ENCODE results near the gene RPS6KA2. TPM values are rescaled to one million over a fixed set of nuclear protein-coding genes. Genes with fewer than 3 reads are reported as not detected.
"Not testable (repeated sequence)": the region's sequence is repeated elsewhere in the genome, so short reads cannot be mapped to it uniquely, and the experiment has no call there.

Gene RPS6KA2
- total RNA-seq, 2 donors from 2014 or later: 78.6 to 131 TPM

GRCh38 chr6:166542580-166542912 lies 84.5 kb downstream of the RPS6KA2 start:
- no peak overlapping the region for H3K27ac ChIP-seq
- H3K9me3 ChIP-seq: no peaks in the 10 kb centered on the region
- TF ChIP-seq CTCF (IDR thresholded peaks at IDR 0.05): no peak
- no peak for DNase-seq (ENCODE audit: low spot score)
- H3K4me3 ChIP-seq: no peak overlapping the region
- peaks cover 0 to 22% of the 10 kb centered on the region in 2 donors for H3K4me1 ChIP-seq
- no peaks in the 10 kb centered on the region for H3K27me3 ChIP-seq
- peaks cover 2% of the 10 kb centered on the region for H3K36me3 ChIP-seq

- Histone ChIP-seq H3K36me3 (peaks cover 5% of the 10 kb centered on the region), H3K4me3 (peak overlapping the region in 1 of 2 donors; percentile 1), H3K4me1 (peaks cover 0 to 22% of the 10 kb centered on the region in 2 donors), H3K9me3 (no peaks in the 10 kb centered on the region), H3K27me3 (no peaks in the 10 kb centered on the region), H3K27ac (peak overlapping the region in 1 of 2 donors; percentile 54)
- no peak for TF ChIP-seq CTCF (IDR thresholded peaks at IDR 0.05)
- DNase-seq (ENCODE audit: low spot score): no peak
These were observed 85.0 kb downstream of the RPS6KA2 start for GRCh38 chr6:166541876-166542579.

GRCh38 chr6:166541366-166541765 lies 85.7 kb downstream of the RPS6KA2 start:
- TF ChIP-seq CTCF (IDR thresholded peaks at IDR 0.05): no peak

GRCh38 chr6:166540631-166541331 lies 86.3 kb downstream of the RPS6KA2 start:
- H3K27me3 ChIP-seq: no peaks in the 10 kb centered on the region
- DNase-seq (ENCODE audit: low spot score): no peak
- H3K4me3 ChIP-seq: peak overlapping the region in 1 of 2 donors; percentile 24
- H3K9me3 ChIP-seq: no peaks in the 10 kb centered on the region
- TF ChIP-seq CTCF (IDR thresholded peaks at IDR 0.05): no peak
- peaks cover 0 to 22% of the 10 kb centered on the region in 2 donors for H3K4me1 ChIP-seq
- peak overlapping the region; percentile 2 to 54 for H3K27ac ChIP-seq
- peaks cover 8% of the 10 kb centered on the region for H3K36me3 ChIP-seq

More at GRCh38 chr6:166541366-166541765, 85.7 kb downstream of the RPS6KA2 start:
- Histone ChIP-seq H3K27me3 (no peaks in the 10 kb centered on the region), H3K9me3 (no peaks in the 10 kb centered on the region), H3K36me3 (peaks cover 5% of the 10 kb centered on the region), H3K4me1 (peaks cover 0 to 22% of the 10 kb centered on the region in 2 donors), H3K4me3 (peak overlapping the region in 1 of 2 donors; percentile 24), H3K27ac (peak overlapping the region; percentile 2 to 54)
- DNase-seq (ENCODE audit: low spot score): no peak

- Histone ChIP-seq H3K4me3 (no peak overlapping the region), H3K4me1 (peaks cover 0 to 22% of the 10 kb centered on the region in 2 donors), H3K27me3 (no peaks in the 10 kb centered on the region), H3K9me3 (no peaks in the 10 kb centered on the region), H3K27ac (no peak overlapping the region), H3K36me3 (peaks cover 19% of the 10 kb centered on the region)
- no peak for TF ChIP-seq CTCF (IDR thresholded peaks at IDR 0.05)
- no peak for DNase-seq (ENCODE audit: low spot score)
These were observed 87.5 kb downstream of the RPS6KA2 start for GRCh38 chr6:166539543-166539942.

GRCh38 chr6:166539011-166539385 lies 88.1 kb downstream of the RPS6KA2 start:
- H3K9me3 ChIP-seq: not testable (repeated sequence)

More at GRCh38 chr6:166539011-166539385, 88.1 kb downstream of the RPS6KA2 start:
- H3K4me3 ChIP-seq; DNase-seq (ENCODE audit: low spot score); H3K27ac ChIP-seq; H3K27me3 ChIP-seq: not testable (repeated sequence)
- Histone ChIP-seq H3K36me3 (peaks cover 20% of the 10 kb centered on the region), H3K4me1 (peaks cover 0 to 22% of the 10 kb centered on the region in 2 donors)

All from right atrium auricular region (tissue), 2 donors.